GM21825 (cell line): ENCODE results near the gene STK10.

Experiments used
- ATAC-seq: cut with Tn5 transposase; IDR thresholded peaks from one replicate; pipeline ENCODE4 v1.9.1; 2021; ENCODE audit warnings: mild to moderate bottlenecking, moderate library complexity; ENCODE audit not compliant: unreplicated experiment

Gene STK10

DNA sequence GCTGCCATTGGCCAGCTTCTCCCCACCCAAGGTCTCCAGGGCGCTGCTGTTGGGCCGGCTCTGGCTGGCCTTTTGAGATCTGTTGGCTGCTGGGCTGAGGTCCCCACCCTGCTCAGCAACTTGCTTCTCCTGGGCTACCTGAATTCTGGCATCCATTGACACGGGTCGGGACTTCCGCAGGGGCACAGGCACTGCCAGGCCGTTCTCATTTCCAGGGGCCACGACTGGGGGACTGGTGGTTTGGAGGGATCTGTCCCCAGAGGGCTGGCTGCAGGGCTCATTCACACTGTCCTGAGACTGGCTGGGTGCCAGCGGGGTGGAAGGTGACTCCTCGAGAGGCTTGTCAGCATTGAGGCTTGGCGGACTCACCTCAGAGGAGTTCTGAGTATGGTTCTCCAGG, 94.5 kb downstream of the STK10 start:
- ATAC-seq = no peak

DNA sequence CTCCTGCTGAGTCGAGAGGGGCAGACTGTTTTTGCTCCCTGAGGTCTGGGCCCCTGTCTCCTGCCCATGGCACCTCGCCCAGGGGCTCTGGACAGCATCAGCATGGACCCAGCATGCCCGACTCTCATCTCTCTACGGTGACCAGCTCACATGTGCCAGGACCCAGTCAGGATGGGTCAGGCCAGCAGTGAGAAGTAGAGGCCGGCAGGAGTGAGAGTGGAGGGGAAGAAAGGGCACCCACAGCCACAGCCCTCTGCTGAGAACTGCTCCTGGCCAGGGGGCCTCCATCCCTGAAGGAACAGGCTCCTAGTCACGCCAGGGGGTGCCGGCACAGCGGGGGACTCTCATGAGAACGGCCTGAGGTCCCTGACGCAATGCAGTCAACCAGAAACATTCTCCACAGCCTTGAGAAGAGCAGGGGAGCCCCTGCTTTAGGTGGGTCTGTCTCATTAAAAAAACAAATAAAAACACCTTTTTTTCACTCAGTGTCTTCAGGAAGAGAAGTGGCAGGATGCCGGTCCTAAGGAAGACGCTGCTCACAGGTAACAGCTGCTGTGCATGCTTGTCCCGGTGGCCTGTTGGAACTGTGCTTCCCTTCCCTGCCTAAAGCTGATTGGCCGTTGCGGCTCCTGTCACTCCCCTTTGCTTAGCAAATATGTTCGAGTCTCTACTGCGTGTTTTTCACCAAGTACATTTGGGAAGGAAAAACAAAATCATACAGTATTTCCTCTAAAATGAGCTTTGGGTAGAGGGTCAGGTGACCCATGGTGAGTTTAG, 95.9 kb downstream of the STK10 start:
- no peak for ATAC-seq

DNA sequence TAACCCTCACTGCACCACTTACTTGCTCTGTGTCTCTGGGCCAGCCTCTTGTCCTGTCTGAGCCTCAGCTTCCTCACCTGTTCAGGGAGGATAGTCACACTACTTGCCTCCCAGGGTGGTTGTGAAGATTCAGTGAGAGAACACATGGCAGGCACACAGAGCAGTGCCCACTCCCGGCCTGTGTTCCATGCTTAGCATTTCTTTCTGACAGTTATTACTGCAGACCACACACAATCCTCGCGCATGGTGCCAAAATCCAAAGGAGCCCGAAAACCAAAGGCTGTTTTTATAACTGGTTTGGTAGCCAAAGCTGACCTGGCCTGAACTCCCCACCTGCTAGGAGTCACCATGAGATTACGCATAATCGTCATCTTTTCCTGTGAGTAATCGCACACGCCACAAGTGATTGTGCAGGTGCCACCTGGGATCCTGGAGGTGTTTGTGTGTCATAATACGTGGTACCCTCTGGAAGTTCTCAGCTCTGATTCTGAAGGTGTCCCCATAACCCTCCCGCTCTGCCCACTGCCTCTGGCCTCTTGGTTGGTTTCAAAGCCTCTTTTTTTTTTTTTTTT, 97.0 kb downstream of the STK10 start:
- no peak for ATAC-seq

DNA sequence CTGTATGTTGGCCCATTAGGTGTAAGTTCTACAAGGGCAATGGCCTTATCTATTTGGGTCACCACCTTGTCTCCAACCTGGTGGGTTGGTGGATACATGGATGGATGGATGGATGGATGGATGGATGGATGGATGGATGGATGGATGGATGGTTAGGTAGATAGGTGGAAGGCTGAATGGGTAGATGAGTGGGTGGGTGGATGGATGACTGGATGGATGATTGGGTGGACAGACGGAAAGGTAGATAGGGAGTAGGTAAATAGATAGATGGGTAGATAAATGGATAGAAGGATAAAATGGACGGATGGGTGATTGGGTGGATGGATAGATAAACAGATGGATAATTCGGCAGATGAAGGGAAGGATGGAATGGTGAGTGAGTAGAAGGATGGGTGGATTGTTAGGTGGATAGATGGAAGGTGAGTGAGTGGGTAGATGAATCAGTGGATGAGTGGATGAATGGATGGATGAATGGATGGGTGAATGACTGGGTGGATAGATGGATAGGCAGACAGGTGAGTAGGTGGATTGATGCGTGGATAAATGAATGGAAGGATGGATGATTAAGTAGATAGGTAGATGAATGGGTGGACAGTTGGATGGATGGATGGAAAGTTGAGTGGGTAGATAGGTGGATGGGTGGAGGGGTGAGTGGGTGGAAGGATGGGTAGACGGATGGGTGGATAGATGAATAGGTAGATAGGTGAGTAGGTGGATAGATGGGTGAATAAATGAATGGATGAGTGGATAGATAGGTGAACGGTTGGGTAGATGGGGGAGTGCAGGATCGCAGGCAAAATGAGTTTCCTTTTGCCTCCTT, 98.5 kb downstream of the STK10 start:
- no peak for ATAC-seq

DNA sequence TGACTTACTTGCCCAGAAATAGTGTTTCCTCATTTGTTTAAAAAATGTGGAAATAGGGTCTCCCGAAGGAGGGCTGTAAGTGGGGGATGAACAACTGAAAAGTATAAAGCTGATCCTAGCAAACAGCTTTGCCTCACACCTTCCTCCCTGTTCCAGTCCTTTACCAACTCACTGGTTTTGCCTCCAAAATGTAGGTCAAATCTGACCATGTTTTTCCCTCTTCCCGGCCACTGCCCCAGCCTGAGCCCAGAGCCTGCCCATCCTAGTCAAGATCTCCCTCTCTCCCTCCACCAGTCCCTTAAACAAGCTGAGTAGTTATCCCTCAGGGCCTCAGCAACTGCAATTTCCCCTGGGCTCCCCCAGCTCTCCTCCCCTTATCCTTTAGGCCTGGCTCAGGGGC, 99.2 kb downstream of the STK10 start:
- no peak for ATAC-seq

- no peak for ATAC-seq
These were observed 101.6 kb downstream of the STK10 start for GRCh38 chr5:172086194-172086975.

DNA sequence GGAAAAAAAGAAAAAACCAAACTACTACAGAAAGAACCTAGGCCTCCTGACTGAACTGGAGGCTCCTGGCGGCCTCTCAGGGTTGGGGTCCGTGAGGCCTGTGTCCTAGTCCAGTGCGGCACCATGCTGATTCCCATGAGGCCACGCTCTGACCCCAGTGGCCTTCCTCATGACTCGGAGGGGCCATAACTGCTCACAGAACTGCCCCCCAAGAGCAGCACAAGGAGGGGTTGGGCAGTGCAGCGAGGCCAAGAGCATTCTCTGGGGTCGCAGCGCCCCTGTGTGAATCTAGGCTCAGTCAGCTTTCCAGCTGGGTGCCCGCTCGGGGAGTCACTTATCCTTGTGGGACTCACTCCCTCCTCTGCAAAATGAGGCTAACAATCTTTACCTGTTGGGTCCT, 102.3 kb downstream of the STK10 start:
- no peak for ATAC-seq

DNA sequence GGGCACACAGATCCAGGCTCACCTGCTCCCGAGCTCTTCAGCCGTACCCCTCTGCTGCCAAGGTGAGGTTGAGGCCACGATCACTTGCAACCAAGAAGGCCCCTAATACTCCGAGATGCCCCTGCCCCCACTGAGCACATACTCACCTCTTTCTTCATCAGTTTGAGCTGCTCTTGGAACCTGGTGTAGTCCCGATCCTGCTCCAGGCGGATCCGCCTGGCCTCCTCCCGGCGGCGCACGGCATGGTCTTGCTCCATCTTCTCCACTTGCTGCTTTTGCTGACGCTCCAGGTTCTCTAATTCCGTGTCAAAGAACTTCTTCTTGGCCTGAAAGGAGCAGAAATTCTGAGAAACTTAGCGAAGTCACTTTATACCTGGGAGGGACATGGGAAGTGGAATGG, 105.8 kb downstream of the STK10 start:
- ATAC-seq = no peak

GRCh38 chr5:172079876-172080275, 108.1 kb downstream of the STK10 start:
- no peak for ATAC-seq

- no peak for ATAC-seq
These were observed 109.2 kb downstream of the STK10 start for GRCh38 chr5:172078726-172079345.

DNA sequence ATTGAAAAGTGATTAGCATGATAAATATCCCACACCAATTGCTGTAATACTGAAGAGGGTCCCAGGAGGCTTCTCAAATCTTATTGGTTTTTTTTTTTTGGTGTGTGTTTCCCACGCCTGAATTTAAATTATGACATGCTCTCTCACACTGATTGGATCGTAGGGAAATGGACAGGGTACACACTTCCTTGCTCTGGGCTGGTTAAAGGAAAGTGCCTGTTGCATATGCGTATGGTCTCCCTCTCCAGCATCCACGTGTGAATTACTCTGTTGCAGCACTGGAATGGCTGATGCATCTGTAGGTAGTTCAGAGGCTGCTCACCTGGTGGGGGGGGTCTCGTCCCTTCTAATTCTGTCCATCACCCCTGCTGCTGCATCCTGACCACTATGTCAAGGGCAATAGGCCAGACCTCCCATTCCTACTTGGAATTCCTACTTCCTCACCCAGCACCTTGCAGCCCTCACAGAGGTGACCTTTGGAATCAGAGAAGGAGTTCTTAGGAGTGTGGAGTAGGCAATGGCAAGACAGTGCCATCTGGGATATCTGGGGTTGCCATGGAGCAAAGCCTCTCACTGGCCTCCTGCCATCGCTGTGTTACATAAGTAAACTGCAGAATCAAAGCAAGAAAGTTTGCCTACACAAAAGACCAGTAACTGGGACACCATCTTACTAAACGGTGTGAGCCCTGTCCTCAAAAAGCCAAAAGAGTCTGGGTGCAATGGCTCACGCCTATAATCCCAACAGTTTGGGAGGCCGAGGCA, 110.2 kb downstream of the STK10 start:
- ATAC-seq = no peak

- ATAC-seq = no peak
These were observed 111.2 kb downstream of the STK10 start for GRCh38 chr5:172076761-172077244.

- ATAC-seq = no peak
These were observed 112.4 kb downstream of the STK10 start for GRCh38 chr5:172075656-172076055.

DNA sequence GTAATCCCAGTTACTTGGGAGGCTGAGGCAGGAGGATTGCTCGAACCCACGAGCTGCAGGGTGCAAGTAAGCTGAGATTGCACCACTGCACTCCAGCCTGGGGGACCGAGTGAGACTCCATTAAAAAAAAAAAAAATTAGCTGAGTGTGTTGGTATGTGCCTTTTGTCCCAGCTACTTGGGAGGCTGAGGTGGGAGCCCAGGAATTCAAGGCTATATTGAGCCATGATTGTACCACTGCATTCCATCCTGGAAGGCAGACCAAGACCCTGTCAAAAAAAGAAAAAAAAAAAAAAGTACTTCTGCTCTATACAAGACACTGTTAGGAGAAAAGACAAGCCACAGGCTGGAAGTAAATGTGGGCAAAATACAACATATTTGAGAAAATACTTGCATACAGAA, 113.1 kb downstream of the STK10 start:
- ATAC-seq = no peak

GRCh38 chr5:172071309-172071875, 116.6 kb downstream of the STK10 start:
- no peak for ATAC-seq

DNA sequence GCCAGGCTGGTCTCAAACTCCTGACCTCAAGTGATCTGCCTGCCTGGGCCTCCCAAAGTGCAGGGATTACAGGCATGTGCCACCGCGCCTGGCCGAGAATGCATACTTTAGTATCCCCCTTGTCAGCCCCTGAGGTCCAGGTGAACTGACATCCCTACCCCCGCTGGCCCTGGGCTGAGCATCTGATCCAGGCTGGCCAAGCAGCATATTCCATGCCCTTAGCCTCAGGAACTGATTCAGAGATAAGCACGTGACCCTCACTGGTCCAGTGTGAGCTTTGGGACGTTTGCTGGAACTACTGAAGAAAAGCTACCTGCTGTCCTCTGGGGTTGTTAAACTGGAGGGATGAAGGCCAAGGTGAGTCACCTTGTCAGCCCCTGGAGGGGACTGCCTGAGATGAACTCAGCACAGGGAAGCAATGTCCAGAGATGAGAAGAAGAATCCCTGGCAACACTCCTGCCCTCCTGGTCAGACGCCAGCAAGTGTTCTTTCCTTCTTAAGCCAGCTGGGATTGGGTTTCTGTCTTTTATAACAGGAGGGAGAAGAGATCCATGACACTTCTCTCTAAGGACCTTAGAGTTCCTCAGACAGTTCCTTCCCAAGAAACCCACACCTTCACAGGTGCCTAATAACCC, 122.5 kb downstream of the STK10 start:
- no peak for ATAC-seq

- ATAC-seq = no peak
These were observed 123.3 kb downstream of the STK10 start for GRCh38 chr5:172064766-172065165.

- ATAC-seq = no peak
These were observed 123.7 kb downstream of the STK10 start for GRCh38 chr5:172064358-172064757.
